Keratinocyte (primary cell): ENCODE measurements around the gene FRY. TPM values are rescaled to one million over a fixed set of nuclear protein-coding genes. Genes with fewer than 3 reads are reported as not detected.

Source experiments
- DNase-seq: peaks from one replicate; pipeline ENCODE4 v3.0.0-alpha.2; 2011; ENCODE audit warnings: low read depth, missing footprints, low spot score
- FAIRE-seq: peaks from 2 replicates; lab custom pipeline; 2011; peaks lifted over from hg19 to GRCh38; lab: Jason Lieb, UNC
- H2AFZ ChIP-seq: 2 replicates; pipeline ENCODE4 v1.6.0; 2012; ENCODE audit warnings: low read length, control low read depth, inconsistent platforms; ENCODE audit not compliant: control insufficient read depth
- H3K27ac ChIP-seq: 2 replicates; pipeline ENCODE4 v1.5.1; 2011; ENCODE audit warnings: low read length; ENCODE audit not compliant: control insufficient read depth, insufficient read depth
- H3K27me3 ChIP-seq: 3 replicates; pipeline ENCODE4 v1.6.0; 2011; ENCODE audit warnings: low read length; ENCODE audit not compliant: control insufficient read depth, insufficient read depth; ENCODE audit errors: extremely low read depth
- H3K36me3 ChIP-seq, 2 experiments: 2 replicates in 1 of 2; 3 replicates in 1 of 2; pipeline ENCODE4 v1.5.1; 2011; ENCODE audit warnings: low read length in 2 of 2, mild to moderate bottlenecking in 1 of 2; ENCODE audit not compliant: control insufficient read depth in 2 of 2, insufficient read depth in 2 of 2; ENCODE audit errors: extremely low read depth in 1 of 2
- H3K4me1 ChIP-seq: 3 replicates; pipeline ENCODE4 v1.5.1; 2011; ENCODE audit warnings: low read length; ENCODE audit not compliant: control insufficient read depth, insufficient read depth; ENCODE audit errors: extremely low read depth
- H3K4me2 ChIP-seq: 3 replicates; pipeline ENCODE4 v1.6.0; 2011; ENCODE audit warnings: low read depth, low read length; ENCODE audit not compliant: control insufficient read depth, insufficient read depth; ENCODE audit errors: extremely low read depth
- H3K4me3 ChIP-seq, 3 experiments: fragments of 200-600 bp in 1 of 3; sonication (generic) in 1 of 3; 2 replicates in 2 of 3; 3 replicates in 1 of 3; pipeline ENCODE4 v1.5.1; 2011 to 2016; ENCODE audit warnings: low read length in 3 of 3, mild to moderate bottlenecking in 3 of 3, control low read depth in 2 of 3, inconsistent platforms in 1 of 3, low read depth in 1 of 3, mixed read lengths in 1 of 3, mixed run types in 1 of 3, moderate library complexity in 1 of 3; ENCODE audit not compliant: control insufficient read depth in 2 of 3, insufficient read depth in 2 of 3; ENCODE audit errors: extremely low read depth in 1 of 3
- H3K79me2 ChIP-seq: 2 replicates; pipeline ENCODE4 v1.6.0; 2012; ENCODE audit warnings: low read length; ENCODE audit not compliant: control insufficient read depth, insufficient read depth
- H3K9ac ChIP-seq: 3 replicates; pipeline ENCODE4 v1.6.0; 2011; ENCODE audit warnings: low read length; ENCODE audit not compliant: control insufficient read depth, insufficient read depth; ENCODE audit errors: extremely low read depth
- H3K9me1 ChIP-seq: 3 replicates; pipeline ENCODE4 v1.6.0; 2011; ENCODE audit warnings: low read length; ENCODE audit not compliant: control insufficient read depth, insufficient read depth; ENCODE audit errors: extremely low read depth
- H3K9me3 ChIP-seq: 2 replicates; pipeline ENCODE4 v1.5.1; 2012; ENCODE audit warnings: low read depth, low read length; ENCODE audit not compliant: control insufficient read depth
- H4K20me1 ChIP-seq: 3 replicates; pipeline ENCODE4 v1.6.0; 2011; ENCODE audit warnings: low read length; ENCODE audit not compliant: control insufficient read depth, insufficient read depth; ENCODE audit errors: extremely low read depth
- EZH2 ChIP-seq: IDR thresholded peaks from one replicate; pipeline ENCODE4 v1.6.1; 2012; ENCODE audit warnings: inconsistent platforms, mild to moderate bottlenecking, low read length, moderate library complexity
- dilution Hi-C: fragments of 300-500 bp; cut with MboI; formaldehyde crosslinking; loops from one replicate; pipeline ENCODE4 v1.7.0; 2020; ENCODE audit warnings: low sequenced_read_pairs; ENCODE audit not compliant: extremely low pct_ligation_motif_present
- polyA plus RNA-seq, 5 experiments: library from polyadenylated mRNA; depleted of rRNA in 3 of 5; stranded (reverse) in 3 of 5; stranded (forward) in 1 of 5; unstranded in 1 of 5; fragments of >200 nt; gene quantifications; 1 replicate in 1 of 5; 2 replicates in 3 of 5; 3 replicates in 1 of 5; pipeline versions ENCODE4 v1.2.1 to v1.2.3, GENCODE V29; 2011 to 2012; ENCODE audit warnings: missing spikeins in 2 of 5, low read depth in 1 of 5, low replicate concordance in 1 of 5
- TF ChIP-seq, protein P1 (sequence below), 3 experiments: IDR thresholded peaks in 1 of 3; conservative IDR thresholded peaks in 1 of 3; optimal IDR thresholded peaks in 1 of 3; 2 replicates in 2 of 3; 3 replicates in 1 of 3; pipeline versions ENCODE3 to v1.5.1; 2011; ENCODE audit warnings: low read length in 3 of 3, mild to moderate bottlenecking in 3 of 3, moderate library complexity in 2 of 3, control low read depth in 1 of 3, inconsistent platforms in 1 of 3; ENCODE audit not compliant: insufficient read depth in 2 of 3; ENCODE audit errors: extremely low read depth in 1 of 3

The FRY gene
- polyA plus RNA-seq, 1 donor (not counting 4 experiments of a cell fraction or from before 2014, with no cell fraction given), result 0.80 TPM

GRCh38 chr13:32208860-32209259 is 177.3 kb downstream of the FRY start:
- dilution Hi-C loops, result no loop called here
- H3K9me1 ChIP-seq, result no peaks in the 10 kb centered on the region
- H3K36me3 ChIP-seq, result no peaks in the 10 kb centered on the region
- H3K27ac ChIP-seq, result no peak overlapping the region
- H3K9me3 ChIP-seq, result no peaks in the 10 kb centered on the region
- no peak for FAIRE-seq
- H3K9ac ChIP-seq, result no peak overlapping the region
- DNase-seq, result no peak
- H3K4me2 ChIP-seq, result no peak overlapping the region
- no peaks in the 10 kb centered on the region for H4K20me1 ChIP-seq
- no peak overlapping the region for H2AFZ ChIP-seq
- no peak overlapping the region for H3K4me3 ChIP-seq
- no peaks in the 10 kb centered on the region for H3K79me2 ChIP-seq
- TF ChIP-seq, protein P1, sequence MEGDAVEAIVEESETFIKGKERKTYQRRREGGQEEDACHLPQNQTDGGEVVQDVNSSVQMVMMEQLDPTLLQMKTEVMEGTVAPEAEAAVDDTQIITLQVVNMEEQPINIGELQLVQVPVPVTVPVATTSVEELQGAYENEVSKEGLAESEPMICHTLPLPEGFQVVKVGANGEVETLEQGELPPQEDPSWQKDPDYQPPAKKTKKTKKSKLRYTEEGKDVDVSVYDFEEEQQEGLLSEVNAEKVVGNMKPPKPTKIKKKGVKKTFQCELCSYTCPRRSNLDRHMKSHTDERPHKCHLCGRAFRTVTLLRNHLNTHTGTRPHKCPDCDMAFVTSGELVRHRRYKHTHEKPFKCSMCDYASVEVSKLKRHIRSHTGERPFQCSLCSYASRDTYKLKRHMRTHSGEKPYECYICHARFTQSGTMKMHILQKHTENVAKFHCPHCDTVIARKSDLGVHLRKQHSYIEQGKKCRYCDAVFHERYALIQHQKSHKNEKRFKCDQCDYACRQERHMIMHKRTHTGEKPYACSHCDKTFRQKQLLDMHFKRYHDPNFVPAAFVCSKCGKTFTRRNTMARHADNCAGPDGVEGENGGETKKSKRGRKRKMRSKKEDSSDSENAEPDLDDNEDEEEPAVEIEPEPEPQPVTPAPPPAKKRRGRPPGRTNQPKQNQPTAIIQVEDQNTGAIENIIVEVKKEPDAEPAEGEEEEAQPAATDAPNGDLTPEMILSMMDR (optimal IDR thresholded peaks at IDR 0.05 in 1 of 3, IDR thresholded peaks at IDR 0.05 in 1 of 3, conservative IDR thresholded peaks at IDR 0.05 in 1 of 3; ENCODE audit: extremely low read depth in 1 of 3, insufficient read depth in 2 of 3, low read length in 3 of 3), result no peak
- no peak for TF ChIP-seq EZH2
- no peaks in the 10 kb centered on the region for H3K4me1 ChIP-seq
- no peaks in the 10 kb centered on the region for H3K27me3 ChIP-seq

GRCh38 chr13:32209652-32210051 is 178.1 kb downstream of the FRY start:
- Histone ChIP-seq H3K27ac (no peak overlapping the region), H3K79me2 (no peaks in the 10 kb centered on the region), H2AFZ (no peak overlapping the region), H3K4me3 (no peak overlapping the region), H3K27me3 (no peaks in the 10 kb centered on the region), H3K9me3 (no peaks in the 10 kb centered on the region), H3K4me2 (no peak overlapping the region), H3K4me1 (no peaks in the 10 kb centered on the region), H3K9me1 (no peaks in the 10 kb centered on the region), H4K20me1 (no peaks in the 10 kb centered on the region), H3K36me3 (no peaks in the 10 kb centered on the region), H3K9ac (no peak overlapping the region)
- dilution Hi-C loops, result no loop called here
- TF ChIP-seq, protein P1 (optimal IDR thresholded peaks at IDR 0.05 in 1 of 3, IDR thresholded peaks at IDR 0.05 in 1 of 3, conservative IDR thresholded peaks at IDR 0.05 in 1 of 3; ENCODE audit: extremely low read depth in 1 of 3, insufficient read depth in 2 of 3, low read length in 3 of 3), result no peak
- TF ChIP-seq EZH2, result no peak
- DNase-seq (no peak), FAIRE-seq (no peak)
